Measurements from ENCODE around the gene DENND1B. TPM values are rescaled to one million over a fixed set of nuclear protein-coding genes. Genes with fewer than 3 reads are reported as not detected.

Gene DENND1B
- polyA plus RNA-seq, 1 donor (not counting 4 experiments of a cell fraction or from before 2014, with no cell fraction given), result 7.6 TPM

GRCh38 chr1:197695961-197696360, 79.3 kb downstream of the DENND1B start:
- no peaks in the 10 kb centered on the region for H4K20me1 ChIP-seq (ENCODE audit: control insufficient read depth, extremely low read depth, insufficient read depth, low read length)
- no peak for TF ChIP-seq EZH2 (IDR thresholded peaks at IDR 0.05; ENCODE audit: low read length)
- TF ChIP-seq, protein P1, sequence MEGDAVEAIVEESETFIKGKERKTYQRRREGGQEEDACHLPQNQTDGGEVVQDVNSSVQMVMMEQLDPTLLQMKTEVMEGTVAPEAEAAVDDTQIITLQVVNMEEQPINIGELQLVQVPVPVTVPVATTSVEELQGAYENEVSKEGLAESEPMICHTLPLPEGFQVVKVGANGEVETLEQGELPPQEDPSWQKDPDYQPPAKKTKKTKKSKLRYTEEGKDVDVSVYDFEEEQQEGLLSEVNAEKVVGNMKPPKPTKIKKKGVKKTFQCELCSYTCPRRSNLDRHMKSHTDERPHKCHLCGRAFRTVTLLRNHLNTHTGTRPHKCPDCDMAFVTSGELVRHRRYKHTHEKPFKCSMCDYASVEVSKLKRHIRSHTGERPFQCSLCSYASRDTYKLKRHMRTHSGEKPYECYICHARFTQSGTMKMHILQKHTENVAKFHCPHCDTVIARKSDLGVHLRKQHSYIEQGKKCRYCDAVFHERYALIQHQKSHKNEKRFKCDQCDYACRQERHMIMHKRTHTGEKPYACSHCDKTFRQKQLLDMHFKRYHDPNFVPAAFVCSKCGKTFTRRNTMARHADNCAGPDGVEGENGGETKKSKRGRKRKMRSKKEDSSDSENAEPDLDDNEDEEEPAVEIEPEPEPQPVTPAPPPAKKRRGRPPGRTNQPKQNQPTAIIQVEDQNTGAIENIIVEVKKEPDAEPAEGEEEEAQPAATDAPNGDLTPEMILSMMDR (optimal IDR thresholded peaks at IDR 0.05 in 1 of 3, IDR thresholded peaks at IDR 0.05 in 1 of 3, conservative IDR thresholded peaks at IDR 0.05 in 1 of 3; ENCODE audit: extremely low read depth in 1 of 3, insufficient read depth in 2 of 3, low read length in 3 of 3), result no peak
- FAIRE-seq (no peak), DNase-seq (ENCODE audit: low read depth, low spot score) (no peak)
- peaks cover 11% of the 10 kb centered on the region for H3K4me1 ChIP-seq (ENCODE audit: control insufficient read depth, extremely low read depth, insufficient read depth, low read length)
- H3K27me3 ChIP-seq (ENCODE audit: control insufficient read depth, extremely low read depth, insufficient read depth, low read length), result no peaks in the 10 kb centered on the region
- H3K27ac ChIP-seq (ENCODE audit: control insufficient read depth, insufficient read depth, low read length), result no peak overlapping the region
- no peak overlapping the region for H2AFZ ChIP-seq (ENCODE audit: control insufficient read depth, low read length)
- H3K9me1 ChIP-seq (ENCODE audit: control insufficient read depth, extremely low read depth, insufficient read depth, low read length), result no peaks in the 10 kb centered on the region
- no peak overlapping the region for H3K9ac ChIP-seq (ENCODE audit: control insufficient read depth, extremely low read depth, insufficient read depth, low read length)
- no peaks in the 10 kb centered on the region for H3K9me3 ChIP-seq (ENCODE audit: control insufficient read depth, low read depth, low read length)
- H3K4me3 ChIP-seq (ENCODE audit: control insufficient read depth in 2 of 3, extremely low read depth in 1 of 3, insufficient read depth in 2 of 3, low read depth in 1 of 3, low read length in 3 of 3), result no peak overlapping the region
- peak overlapping the region; percentile 53 for H3K4me2 ChIP-seq (ENCODE audit: control insufficient read depth, extremely low read depth, insufficient read depth, low read depth, low read length)
- no peaks in the 10 kb centered on the region for H3K79me2 ChIP-seq (ENCODE audit: control insufficient read depth, insufficient read depth, low read length)
- no peaks in the 10 kb centered on the region for H3K36me3 ChIP-seq (ENCODE audit: control insufficient read depth in 2 of 2, extremely low read depth in 1 of 2, insufficient read depth in 2 of 2, low read length in 2 of 2)
- dilution Hi-C loops (cut with MboI; ENCODE audit: extremely low pct_ligation_motif_present, low sequenced_read_pairs), result no loop called here

DNA sequence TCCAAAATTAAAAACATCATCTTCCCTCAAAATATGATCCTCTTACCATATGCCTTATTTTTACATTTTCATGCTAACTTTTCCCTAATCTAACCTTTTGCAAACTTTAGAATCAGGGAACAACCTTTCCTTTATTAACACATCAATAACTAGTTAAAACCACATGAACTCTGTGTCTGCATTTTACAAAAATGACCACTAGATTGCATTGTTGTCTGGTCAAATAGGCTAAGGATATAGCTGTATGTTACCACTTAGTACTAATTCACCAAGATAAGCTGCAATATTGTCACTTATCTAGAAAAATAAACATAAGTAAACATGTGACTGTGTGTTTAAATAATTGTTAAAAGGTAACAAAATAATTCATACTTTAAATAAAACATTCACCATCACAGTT, 82.3 kb downstream of the DENND1B start:
- no peak overlapping the region for H3K27ac ChIP-seq (ENCODE audit: control insufficient read depth, insufficient read depth, low read length)
- H3K4me3 ChIP-seq (ENCODE audit: control insufficient read depth in 2 of 3, extremely low read depth in 1 of 3, insufficient read depth in 2 of 3, low read depth in 1 of 3, low read length in 3 of 3), result no peak overlapping the region
- no peaks in the 10 kb centered on the region for H3K27me3 ChIP-seq (ENCODE audit: control insufficient read depth, extremely low read depth, insufficient read depth, low read length)
- no peak overlapping the region for H2AFZ ChIP-seq (ENCODE audit: control insufficient read depth, low read length)
- no peaks in the 10 kb centered on the region for H3K9me1 ChIP-seq (ENCODE audit: control insufficient read depth, extremely low read depth, insufficient read depth, low read length)
- H3K9me3 ChIP-seq (ENCODE audit: control insufficient read depth, low read depth, low read length), result peaks cover 5% of the 10 kb centered on the region
- no peak overlapping the region for H3K9ac ChIP-seq (ENCODE audit: control insufficient read depth, extremely low read depth, insufficient read depth, low read length)
- TF ChIP-seq, protein P1 (optimal IDR thresholded peaks at IDR 0.05 in 1 of 3, IDR thresholded peaks at IDR 0.05 in 1 of 3, conservative IDR thresholded peaks at IDR 0.05 in 1 of 3; ENCODE audit: extremely low read depth in 1 of 3, insufficient read depth in 2 of 3, low read length in 3 of 3), result no peak
- TF ChIP-seq EZH2 (IDR thresholded peaks at IDR 0.05; ENCODE audit: low read length), result no peak
- peaks cover 0 to 5% of the 10 kb centered on the region in 2 experiments for H3K36me3 ChIP-seq (ENCODE audit: control insufficient read depth in 2 of 2, extremely low read depth in 1 of 2, insufficient read depth in 2 of 2, low read length in 2 of 2)
- H4K20me1 ChIP-seq (ENCODE audit: control insufficient read depth, extremely low read depth, insufficient read depth, low read length), result no peaks in the 10 kb centered on the region
- dilution Hi-C loops (cut with MboI; ENCODE audit: extremely low pct_ligation_motif_present, low sequenced_read_pairs), result no loop called here
- H3K4me2 ChIP-seq (ENCODE audit: control insufficient read depth, extremely low read depth, insufficient read depth, low read depth, low read length), result no peak overlapping the region
- DNase-seq (ENCODE audit: low read depth, low spot score) (no peak), FAIRE-seq (peak; percentile 53)
- H3K4me1 ChIP-seq (ENCODE audit: control insufficient read depth, extremely low read depth, insufficient read depth, low read length), result peaks cover 11% of the 10 kb centered on the region
- H3K79me2 ChIP-seq (ENCODE audit: control insufficient read depth, insufficient read depth, low read length), result peaks cover 2% of the 10 kb centered on the region
